HG02588 (cell line): ENCODE data around the gene PIK3C3.
A peak's percentile ranks its signal among the peaks of the same experiment; 100 is the strongest.

Source experiments
- ATAC-seq: cut with Tn5 transposase; IDR thresholded peaks from one replicate; pipeline ENCODE4 v1.9.1; 2021; ENCODE audit warnings: mild to moderate bottlenecking, moderate library complexity; ENCODE audit not compliant: unreplicated experiment

Gene PIK3C3

GRCh38 chr18:42113529-42114191, 158.6 kb downstream of the PIK3C3 start:
- ATAC-seq = no peak

DNA sequence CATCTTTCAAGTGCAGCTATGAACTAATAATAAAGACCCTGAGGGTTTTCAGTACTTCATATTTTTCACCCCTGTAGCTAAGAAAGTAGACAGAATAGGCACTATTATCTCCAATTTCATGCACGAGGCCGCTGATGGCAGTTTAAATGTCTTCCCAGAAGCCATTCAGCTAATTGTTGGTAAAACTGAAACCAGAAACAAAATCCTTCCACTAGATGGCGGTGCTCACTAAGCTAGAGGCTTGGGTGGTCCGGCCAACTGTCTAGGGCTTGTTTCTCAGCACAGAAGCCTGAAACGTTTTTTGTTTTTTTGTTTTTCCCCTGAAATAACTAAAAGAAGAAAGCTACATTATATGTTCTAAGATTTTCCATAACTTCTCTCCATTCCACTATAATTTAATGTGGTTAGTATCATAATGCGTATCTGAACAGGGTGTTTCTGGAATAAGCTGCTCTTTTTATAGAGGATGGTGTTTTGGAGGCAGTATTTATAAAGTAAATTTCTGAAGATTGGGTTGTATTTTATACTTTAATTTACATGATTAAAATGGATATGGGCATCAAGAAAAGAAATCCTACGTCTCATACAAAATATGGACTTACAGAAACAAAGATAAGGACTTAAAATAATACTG, 159.4 kb downstream of the PIK3C3 start:
- ATAC-seq = peak; percentile 81

GRCh38 chr18:42126586-42126985, 171.6 kb downstream of the PIK3C3 start:
- no peak for ATAC-seq

GRCh38 chr18:42131066-42131929, 176.3 kb downstream of the PIK3C3 start:
- ATAC-seq = no peak

GRCh38 chr18:42131930-42132244, 176.9 kb downstream of the PIK3C3 start:
- ATAC-seq = no peak
